Thyroid gland (tissue), 4 donors: ENCODE results near the gene ST6GALNAC6. TPM values are rescaled to one million over a fixed set of nuclear protein-coding genes. Genes with fewer than 3 reads are reported as not detected.

Source experiments
- DNase-seq, 2 donors: peaks; one replicate each; pipeline ENCODE4 v3.0.0-alpha.2; 2019
- H3K27ac ChIP-seq, 3 donors: fragments of 200-600 bp; sonication (generic); 1 replicate in 2 of 3; 2 replicates in 1 of 3; pipeline ENCODE4 v1.5.1; 2016 to 2019; ENCODE audit warnings: mild to moderate bottlenecking in 1 of 3, moderate library complexity in 1 of 3
- H3K27me3 ChIP-seq: fragments of 200-600 bp; sonication (generic); one replicate; pipeline ENCODE4 v1.5.1; 2019
- H3K36me3 ChIP-seq, 2 donors: fragments of 200-600 bp; sonication (generic); one replicate each; pipeline ENCODE4 v1.5.1; 2016 to 2019
- H3K4me1 ChIP-seq, 2 donors: fragments of 200-600 bp; sonication (generic); one replicate each; pipeline ENCODE4 v1.5.1; 2017 to 2019
- H3K4me3 ChIP-seq, 3 donors: fragments of 200-600 bp; sonication (generic); replicated peaks in 1 of 3; 1 replicate in 2 of 3; 2 replicates in 1 of 3; pipeline ENCODE4 v1.5.1; 2016; ENCODE audit warnings: mild to moderate bottlenecking in 1 of 3
- H3K9me3 ChIP-seq: fragments of 200-600 bp; sonication (generic); one replicate; pipeline ENCODE4 v1.5.1; 2017
- CTCF ChIP-seq, 6 experiments: fragments of 200-600 bp in 3 of 6; fragments of 450-650 bp in 3 of 6; sonication (generic) in 3 of 6; IDR thresholded peaks; one replicate each; pipeline ENCODE4 v1.5.1; 2016 to 2019; ENCODE audit warnings: antibody characterized with exemption in 6 of 6, mild to moderate bottlenecking in 2 of 6, inconsistent platforms in 1 of 6, moderate library complexity in 1 of 6
- POLR2A ChIP-seq, 2 donors: fragments of 450-650 bp; IDR thresholded peaks; one replicate each; pipeline ENCODE4 v1.6.1; 2017; ENCODE audit warnings: antibody characterized with exemption in 2 of 2, mild to moderate bottlenecking in 2 of 2, moderate library complexity in 1 of 2
- WGBS, 2 donors: methylation state at CpG; one replicate each; pipeline ENCODE4 v1.1.5; 2017; 5-methylcytosine and 5-hydroxymethylcytosine counted together
- intact Hi-C: fragments of 100-400 bp; cut with DNase I; formaldehyde crosslinking; loops from one replicate; pipeline ENCODE4 v1.15.1; 2023
- microRNA-seq: library from miRNA; unstranded; fragments of <30 nt; microRNA quantifications from one replicate; pipeline ENCODE4, GENCODE V29; 2016
- small RNA-seq: library from RNA; depleted of rRNA; stranded (forward); fragments of <200 nt; gene quantifications from one replicate; pipeline ENCODE3, GENCODE V24; 2016
- total RNA-seq, 4 donors: library from RNA; depleted of rRNA; stranded (reverse); fragments of >200 nt; gene quantifications; one replicate each; pipeline ENCODE4 v1.2.3, GENCODE V29; 2016

Gene ST6GALNAC6
- total RNA-seq, 4 donors from 2014 or later, result 39.2 to 124 (median 50.8) TPM

- Histone ChIP-seq H3K27me3 (no peaks in the 10 kb centered on the region), H3K4me3 (no peak overlapping the region), H3K4me1 (peaks cover 36 to 75% of the 10 kb centered on the region in 2 donors), H3K36me3 (no peaks in the 10 kb centered on the region), H3K27ac (peak overlapping the region; percentile 63 to 80 (median 72)), H3K9me3 (no peaks in the 10 kb centered on the region)
- intact Hi-C loops, result no loop called here
- WGBS, 2 donors, result 55 to 56% methylated on average over 5 to 17 of the region's 17 CpGs
- DNase-seq, result no peak
- no peak for TF ChIP-seq CTCF (IDR thresholded peaks at IDR 0.05)
- no peak for TF ChIP-seq POLR2A (IDR thresholded peaks at IDR 0.05)
These were observed 63.3 kb downstream of the ST6GALNAC6 start for GRCh38 chr9:127835991-127836516.

Small RNA genes lying within 50 kb of the gene (microRNA-seq; reads per million reads assigned to microRNA genes)
- not detected for gene MIR4672

Small RNA genes lying within 50 kb of the gene (small RNA-seq; reads per million reads assigned to genes)
- gene MIR4672 (not detected), gene RNA5SP296 (not detected)

Other genes with a start within 250 kb of the ST6GALNAC6 start
- gene CFAP157, start 192.6 kb downstream of the ST6GALNAC6 start, total RNA-seq, result 1 to 10 TPM in 1 of 4 donors, under 1 TPM in 1, not detected in 2; 0.22 to 3.0 TPM
- 10 to 100 TPM; 24.1 to 64.3 (median 43.4) TPM for gene PTRH1, start 183.9 kb downstream of the ST6GALNAC6 start, total RNA-seq
- under 1 TPM in 3 of 4 donors, not detected in 1; 0.40 to 0.45 (median 0.44) TPM for gene TTC16, start 183.5 kb downstream of the ST6GALNAC6 start, total RNA-seq
- gene TOR2A, start 164.3 kb downstream of the ST6GALNAC6 start, total RNA-seq, result 10 to 100 TPM in 3 of 4 donors, 1 to 10 TPM in 1; 8.9 to 23.1 (median 14.2) TPM
- gene SH2D3C, start 120.9 kb downstream of the ST6GALNAC6 start, total RNA-seq, result 10 to 100 TPM; 10.0 to 24.9 (median 18.2) TPM
- gene CDK9, start 113.6 kb downstream of the ST6GALNAC6 start, total RNA-seq, result 10 to 100 TPM; 47.5 to 85.2 (median 78.3) TPM
- 10 to 100 TPM; 58.5 to 78.0 (median 62.1) TPM for gene FPGS, start 96.7 kb downstream of the ST6GALNAC6 start, total RNA-seq
- 100 to 1,000 TPM in 1 of 4 donors, 10 to 100 TPM in 3; 45.6 to 115 (median 51.1) TPM for gene ENG, start 44.9 kb downstream of the ST6GALNAC6 start, total RNA-seq
- gene AK1, start 21.9 kb downstream of the ST6GALNAC6 start, total RNA-seq, result 10 to 100 TPM; 56.3 to 98.9 (median 86.3) TPM
- gene ST6GALNAC4, start 17.4 kb upstream of the ST6GALNAC6 start, total RNA-seq, result 10 to 100 TPM in 3 of 4 donors, 1 to 10 TPM in 1; 8.9 to 27.4 (median 19.1) TPM
- gene PIP5KL1, start 31.2 kb upstream of the ST6GALNAC6 start, total RNA-seq, result 1 to 10 TPM in 3 of 4 donors, not detected in 1; 1.0 to 5.2 (median 1.6) TPM
- gene DPM2, start 38.3 kb upstream of the ST6GALNAC6 start, total RNA-seq, result 10 to 100 TPM; 17.3 to 43.3 (median 35.5) TPM
- gene EEIG1, start 81.4 kb upstream of the ST6GALNAC6 start, total RNA-seq, result 10 to 100 TPM; 18.3 to 34.7 (median 24.9) TPM
- 10 to 100 TPM in 2 of 4 donors, 1 to 10 TPM in 2; 5.3 to 17.2 (median 9.4) TPM for gene NAIF1, start 167.7 kb upstream of the ST6GALNAC6 start, total RNA-seq
- gene SLC25A25, start 168.6 kb upstream of the ST6GALNAC6 start, total RNA-seq, result 10 to 100 TPM; 21.9 to 42.0 (median 30.8) TPM
- 100 to 1,000 TPM in 1 of 4 donors, 10 to 100 TPM in 3; 80.0 to 112 (median 88.4) TPM for gene PTGES2, start 228.1 kb upstream of the ST6GALNAC6 start, total RNA-seq
- gene LCN2, start 249.8 kb upstream of the ST6GALNAC6 start, total RNA-seq, result 10 to 100 TPM in 1 of 4 donors, 1 to 10 TPM in 2, under 1 TPM in 1; 0.45 to 10.6 (median 2.5) TPM